Caco-2 (cell line): ENCODE measurements around the gene PALLD. TPM values are rescaled to one million over a fixed set of nuclear protein-coding genes. Genes with fewer than 3 reads are reported as not detected.
A peak's percentile ranks its signal among the peaks of the same experiment; 100 is the strongest.

Experiments
- BruUV-seq: library from RNA; stranded (reverse); fragments of 400-500 nt; replicated peaks from 2 replicates; lab custom pipeline; 2021; lab: Mats Ljungman, UMichigan
- CTCF ChIA-PET: fragments of 300-600 bp; sonication (Branson Sonifier 250); formaldehyde crosslinking; loops from one replicate; lab custom pipeline; 2022; ENCODE audit warnings: antibody characterized with exemption; lab: Charles Lee
- POLR2A ChIA-PET: fragments of 300-600 bp; sonication (Branson Sonifier 250); formaldehyde crosslinking; loops from one replicate; lab custom pipeline; 2022; ENCODE audit warnings: antibody characterized with exemption; lab: Charles Lee
- DNase-seq, 2 experiments: peaks; one replicate each; pipeline versions ENCODE4 v3.0.0 to v3.0.0-alpha.2; 2020 to 2022
- H3K27me3 ChIP-seq: replicated peaks from 2 replicates; pipeline ENCODE4 v1.6.0; 2011; ENCODE audit warnings: low read length; ENCODE audit not compliant: control insufficient read depth, insufficient read depth
- H3K36me3 ChIP-seq: 2 replicates; pipeline ENCODE4 v1.5.1; 2011; ENCODE audit warnings: low read length; ENCODE audit not compliant: control insufficient read depth, insufficient read depth
- H3K4me1 ChIP-seq: fragments of 250-450 bp; sonication (Bioruptor Pico); 2 replicates; pipeline ENCODE4 v1.5.1; 2020; ENCODE audit warnings: mild to moderate bottlenecking
- H3K4me3 ChIP-seq: 2 replicates; pipeline ENCODE4 v1.5.1; 2011; ENCODE audit warnings: low read depth, mild to moderate bottlenecking, control low read depth, low read length
- H3K9me3 ChIP-seq: fragments of 250-450 bp; sonication (Bioruptor Pico); 2 replicates; pipeline ENCODE4 v1.5.1; 2020; ENCODE audit warnings: mild to moderate bottlenecking, moderate library complexity
- H3K27ac Mint-ChIP-seq: one replicate; pipeline ENCODE4 v1.8.0; 2022; ENCODE audit warnings: mixed read lengths; ENCODE audit not compliant: unreplicated experiment
- H3K27me3 Mint-ChIP-seq: one replicate; pipeline ENCODE4 v1.8.0; 2022; ENCODE audit warnings: mixed read lengths; ENCODE audit not compliant: insufficient read depth, unreplicated experiment
- H3K36me3 Mint-ChIP-seq: one replicate; pipeline ENCODE4 v1.8.0; 2022; ENCODE audit warnings: mild to moderate bottlenecking, mixed read lengths; ENCODE audit not compliant: insufficient read depth, unreplicated experiment
- H3K4me1 Mint-ChIP-seq: one replicate; pipeline ENCODE4 v1.8.0; 2022; ENCODE audit warnings: low read depth, mixed read lengths; ENCODE audit not compliant: unreplicated experiment
- H3K4me3 Mint-ChIP-seq: one replicate; pipeline ENCODE4 v1.8.0; 2022; ENCODE audit warnings: mild to moderate bottlenecking, moderate library complexity, mixed read lengths; ENCODE audit not compliant: unreplicated experiment
- H3K9me3 Mint-ChIP-seq: one replicate; pipeline ENCODE4 v1.8.0; 2022; ENCODE audit warnings: mixed read lengths; ENCODE audit not compliant: unreplicated experiment
- intact Hi-C: fragments of 100-400 bp; cut with micrococcal nuclease; formaldehyde crosslinking; loops from one replicate; pipeline ENCODE4 v1.10.0; 2022; ENCODE audit not compliant: unreplicated experiment
- total RNA-seq: library from RNA; stranded (reverse); gene quantifications from 2 replicates; pipeline ENCODE4 v1.2.3, GENCODE V29; 2022
- TF ChIP-seq, protein P1 (sequence below), 2 experiments: fragments of 200-600 bp in 1 of 2; IDR thresholded peaks; 1 replicate in 1 of 2; 2 replicates in 1 of 2; pipeline versions ENCODE4 v1.5.1 to v1.8.0; 2011 to 2022; ENCODE audit warnings: antibody characterized with exemption in 1 of 2, control low read depth in 1 of 2, inconsistent platforms in 1 of 2, low read depth in 1 of 2, low read length in 1 of 2, mild to moderate bottlenecking in 1 of 2, moderate library complexity in 1 of 2; ENCODE audit not compliant: insufficient read depth in 1 of 2, severe bottlenecking in 1 of 2, unreplicated experiment in 1 of 2

Gene PALLD
- total RNA-seq, 1 experiment from 2014 or later = 12.3 TPM

DNA sequence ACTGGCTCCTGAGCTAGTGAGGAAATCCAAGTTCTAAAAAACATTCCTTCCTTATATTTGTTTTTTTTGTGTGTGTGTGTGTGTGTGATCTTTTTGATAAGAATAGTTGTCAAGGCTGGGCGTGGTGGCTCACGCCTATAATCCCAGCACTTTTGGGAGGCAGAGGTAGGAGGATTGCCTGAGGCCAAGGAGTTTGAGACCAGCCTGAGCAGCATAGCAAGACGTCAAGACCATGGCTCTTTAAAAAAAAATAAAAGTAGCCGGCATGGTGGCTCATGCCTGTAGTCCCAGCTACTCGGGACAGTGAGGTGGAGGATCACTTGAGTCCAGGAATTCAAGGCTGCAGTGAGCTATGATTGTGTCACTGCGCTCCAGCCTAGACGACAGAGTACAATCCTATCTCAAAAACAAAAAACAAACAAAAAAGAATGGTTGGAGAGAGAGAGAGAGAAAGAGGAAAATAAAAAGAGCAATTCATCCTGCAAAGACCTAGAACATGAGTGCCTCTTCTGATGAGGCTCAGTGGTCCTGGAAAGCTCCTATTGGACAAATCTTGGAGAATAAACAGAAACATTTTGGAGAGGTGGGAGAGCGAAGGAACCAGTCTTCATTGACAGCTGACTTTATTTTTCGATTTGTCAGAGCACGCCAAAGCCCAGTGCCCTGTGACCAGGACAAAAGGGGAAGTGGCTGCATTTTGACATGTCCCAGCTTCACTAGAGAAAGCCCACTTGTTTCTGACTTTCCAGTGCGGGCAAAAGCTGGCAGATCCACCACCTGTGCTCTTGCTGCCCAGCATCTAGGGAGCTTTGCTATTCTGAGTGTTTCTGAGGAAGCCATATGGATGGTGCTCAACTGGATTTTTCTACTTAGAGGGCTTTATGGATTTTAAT, 244.7 kb downstream of the PALLD start:
- H3K27ac Mint-ChIP-seq = no peak overlapping the region
- no peak overlapping the region for H3K4me3 Mint-ChIP-seq
- Histone ChIP-seq H3K4me3 (no peak overlapping the region), H3K27me3 (no peaks in the 10 kb centered on the region), H3K9me3 (no peaks in the 10 kb centered on the region), H3K36me3 (no peaks in the 10 kb centered on the region), H3K4me1 (no peaks in the 10 kb centered on the region)
- TF ChIP-seq, protein P1, sequence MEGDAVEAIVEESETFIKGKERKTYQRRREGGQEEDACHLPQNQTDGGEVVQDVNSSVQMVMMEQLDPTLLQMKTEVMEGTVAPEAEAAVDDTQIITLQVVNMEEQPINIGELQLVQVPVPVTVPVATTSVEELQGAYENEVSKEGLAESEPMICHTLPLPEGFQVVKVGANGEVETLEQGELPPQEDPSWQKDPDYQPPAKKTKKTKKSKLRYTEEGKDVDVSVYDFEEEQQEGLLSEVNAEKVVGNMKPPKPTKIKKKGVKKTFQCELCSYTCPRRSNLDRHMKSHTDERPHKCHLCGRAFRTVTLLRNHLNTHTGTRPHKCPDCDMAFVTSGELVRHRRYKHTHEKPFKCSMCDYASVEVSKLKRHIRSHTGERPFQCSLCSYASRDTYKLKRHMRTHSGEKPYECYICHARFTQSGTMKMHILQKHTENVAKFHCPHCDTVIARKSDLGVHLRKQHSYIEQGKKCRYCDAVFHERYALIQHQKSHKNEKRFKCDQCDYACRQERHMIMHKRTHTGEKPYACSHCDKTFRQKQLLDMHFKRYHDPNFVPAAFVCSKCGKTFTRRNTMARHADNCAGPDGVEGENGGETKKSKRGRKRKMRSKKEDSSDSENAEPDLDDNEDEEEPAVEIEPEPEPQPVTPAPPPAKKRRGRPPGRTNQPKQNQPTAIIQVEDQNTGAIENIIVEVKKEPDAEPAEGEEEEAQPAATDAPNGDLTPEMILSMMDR (IDR thresholded peaks at IDR 0.05; ENCODE audit: insufficient read depth in 1 of 2, low read depth in 1 of 2, low read length in 1 of 2, severe bottlenecking in 1 of 2, unreplicated experiment in 1 of 2) = no peak
- ChIA-PET POLR2A (no interaction called here), CTCF (no interaction called here)
- intact Hi-C loops = no loop called here
- BruUV-seq = no TSS peak
- peaks cover 2% of the 10 kb centered on the region for H3K27me3 Mint-ChIP-seq
- no peaks in the 10 kb centered on the region for H3K36me3 Mint-ChIP-seq
- DNase-seq = peak in 1 of 2 experiments; percentile 2
- no peaks in the 10 kb centered on the region for H3K9me3 Mint-ChIP-seq
- peaks cover 6% of the 10 kb centered on the region for H3K4me1 Mint-ChIP-seq

DNA sequence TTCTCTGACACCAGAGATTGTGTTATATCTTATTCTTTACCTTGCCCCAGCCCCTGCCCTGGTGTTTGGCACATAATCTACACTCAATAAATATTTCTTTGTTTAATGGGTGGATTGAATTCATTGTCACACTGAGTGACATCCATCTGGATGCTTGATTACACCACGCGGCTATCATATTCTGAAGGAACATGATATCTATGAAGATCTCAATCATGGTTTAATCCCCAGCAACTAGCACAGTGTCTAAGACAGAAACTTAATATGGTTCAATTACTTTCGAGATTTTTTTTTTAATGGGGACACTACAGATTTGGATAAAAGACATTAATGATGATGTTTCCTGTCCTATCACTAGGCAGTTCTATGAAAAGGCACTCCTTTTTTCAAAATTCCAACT, 246.3 kb downstream of the PALLD start:
- no peak overlapping the region for H3K4me3 ChIP-seq
- POLR2A ChIA-PET = no interaction called here
- DNase-seq = no peak
- intact Hi-C loops = no loop called here
- H3K9me3 ChIP-seq = no peaks in the 10 kb centered on the region
- no peaks in the 10 kb centered on the region for H3K36me3 ChIP-seq
- BruUV-seq = no TSS peak
- peaks cover 4% of the 10 kb centered on the region for H3K27me3 Mint-ChIP-seq
- H3K4me3 Mint-ChIP-seq = no peak overlapping the region
- no peaks in the 10 kb centered on the region for H3K4me1 ChIP-seq
- H3K27me3 ChIP-seq = no peaks in the 10 kb centered on the region
- H3K27ac Mint-ChIP-seq = no peak overlapping the region
- TF ChIP-seq, protein P1 (IDR thresholded peaks at IDR 0.05; ENCODE audit: insufficient read depth in 1 of 2, low read depth in 1 of 2, low read length in 1 of 2, severe bottlenecking in 1 of 2, unreplicated experiment in 1 of 2) = no peak
- CTCF ChIA-PET = no interaction called here
- H3K36me3 Mint-ChIP-seq = no peaks in the 10 kb centered on the region
- H3K4me1 Mint-ChIP-seq = peaks cover 6% of the 10 kb centered on the region
- H3K9me3 Mint-ChIP-seq = no peaks in the 10 kb centered on the region

DNA sequence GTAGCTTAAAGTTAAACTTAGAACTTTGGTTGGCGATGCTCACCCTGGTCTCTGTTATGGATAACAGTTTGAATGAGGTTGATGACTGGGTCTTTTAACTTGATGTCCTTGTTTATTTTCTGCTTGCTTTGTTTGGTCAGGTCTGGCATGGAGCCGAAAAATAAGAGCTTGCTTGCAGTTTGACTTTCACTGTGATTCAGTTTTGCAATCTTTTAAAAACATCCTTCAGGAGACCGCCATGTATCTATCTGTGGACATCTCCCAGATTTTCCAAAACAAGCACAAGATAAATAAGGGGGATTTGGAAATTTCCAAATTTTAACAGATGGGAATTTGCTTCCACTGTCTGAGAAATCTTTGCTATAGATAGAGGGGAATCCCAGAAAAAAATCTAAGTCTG, 246.7 kb downstream of the PALLD start:
- Histone ChIP-seq H3K4me1 (no peaks in the 10 kb centered on the region), H3K4me3 (no peak overlapping the region), H3K36me3 (no peaks in the 10 kb centered on the region), H3K9me3 (no peaks in the 10 kb centered on the region), H3K27me3 (no peaks in the 10 kb centered on the region)
- Mint-ChIP-seq H3K27me3 (peaks cover 4% of the 10 kb centered on the region), H3K9me3 (no peaks in the 10 kb centered on the region), H3K27ac (no peak overlapping the region), H3K4me1 (peaks cover 6% of the 10 kb centered on the region), H3K36me3 (no peaks in the 10 kb centered on the region), H3K4me3 (no peak overlapping the region)
- intact Hi-C loops = no loop called here
- BruUV-seq = no TSS peak
- TF ChIP-seq, protein P1 (IDR thresholded peaks at IDR 0.05; ENCODE audit: insufficient read depth in 1 of 2, low read depth in 1 of 2, low read length in 1 of 2, severe bottlenecking in 1 of 2, unreplicated experiment in 1 of 2) = no peak
- ChIA-PET CTCF (no interaction called here), POLR2A (no interaction called here)
- DNase-seq = no peak
